SIG-M5 treated with dmso at 0.1 percent for 504 hours (cell line): ENCODE measurements around the gene SORL1-AS1.
A peak's percentile ranks its signal among the peaks of the same experiment; 100 is the strongest.
"Not testable (repeated sequence)": the region's sequence is repeated elsewhere in the genome, so short reads cannot be mapped to it uniquely, and the experiment has no call there.

ENCODE experiments used
- DNase-seq: peaks from one replicate; lab custom pipeline; 2025; ENCODE audit not compliant: unreplicated experiment; lab: John Stamatoyannopoulos, UW

Gene SORL1-AS1

DNA sequence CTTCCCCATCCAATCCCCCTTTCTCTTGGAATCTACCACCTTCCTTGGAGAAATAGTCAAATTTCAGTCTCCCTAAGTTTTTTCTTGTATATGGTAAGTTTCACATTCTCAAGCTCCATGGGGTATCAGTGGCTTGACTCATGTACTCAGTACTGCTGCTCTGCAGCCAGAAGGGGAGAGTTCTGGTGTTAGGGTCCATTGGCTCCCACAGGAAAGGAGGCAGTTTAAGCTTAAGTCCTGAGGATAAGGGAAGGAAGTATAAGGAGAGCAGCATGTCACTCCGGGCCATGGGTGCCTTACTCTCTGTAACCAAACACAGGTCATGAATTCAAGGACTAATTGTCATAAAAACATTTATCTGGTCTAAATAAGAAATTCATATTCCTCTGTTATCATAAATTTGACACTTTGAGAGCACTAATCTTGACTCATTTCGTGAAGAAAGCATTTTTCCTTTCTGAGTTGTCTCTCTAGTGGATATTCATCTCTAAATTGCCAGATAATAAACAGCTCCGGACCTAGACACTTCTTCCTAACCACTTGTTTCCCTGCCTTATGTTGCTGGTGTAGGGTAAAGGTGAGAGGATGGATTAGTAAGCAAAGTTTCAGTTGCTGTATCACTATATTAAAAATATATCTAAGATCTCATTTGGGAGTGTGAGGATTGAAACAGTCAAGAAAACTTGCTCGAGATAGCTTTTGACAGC, 20.8 kb downstream of the SORL1-AS1 start:
- DNase-seq = no peak

DNA sequence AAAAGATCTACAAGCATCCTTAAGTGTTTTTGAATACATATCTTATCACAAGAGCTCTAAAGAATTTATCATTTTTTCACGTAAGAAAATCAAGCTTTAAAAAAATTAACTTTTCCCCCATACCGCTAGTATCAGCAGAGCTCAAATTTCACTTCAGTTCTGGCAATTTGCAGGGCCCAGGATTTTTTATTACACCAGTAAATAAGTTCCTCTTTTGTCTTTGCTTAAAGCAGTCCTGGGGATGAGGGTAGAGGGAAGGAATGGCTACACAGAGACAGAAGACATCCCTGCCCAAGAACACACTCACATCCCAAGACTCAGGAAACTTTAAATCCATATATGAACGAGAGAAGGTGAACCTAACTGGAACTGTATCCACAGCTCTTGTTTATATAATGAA, 23.2 kb downstream of the SORL1-AS1 start:
- peak; percentile 44 for DNase-seq

- DNase-seq = no peak
Measured at GRCh38 chr11:121427400-121427744, 25.4 kb downstream of the SORL1-AS1 start.

- no peak for DNase-seq
Measured at GRCh38 chr11:121426476-121427399, 26.0 kb downstream of the SORL1-AS1 start.

- DNase-seq = no peak
Measured at GRCh38 chr11:121425828-121426227, 26.9 kb downstream of the SORL1-AS1 start.

DNA sequence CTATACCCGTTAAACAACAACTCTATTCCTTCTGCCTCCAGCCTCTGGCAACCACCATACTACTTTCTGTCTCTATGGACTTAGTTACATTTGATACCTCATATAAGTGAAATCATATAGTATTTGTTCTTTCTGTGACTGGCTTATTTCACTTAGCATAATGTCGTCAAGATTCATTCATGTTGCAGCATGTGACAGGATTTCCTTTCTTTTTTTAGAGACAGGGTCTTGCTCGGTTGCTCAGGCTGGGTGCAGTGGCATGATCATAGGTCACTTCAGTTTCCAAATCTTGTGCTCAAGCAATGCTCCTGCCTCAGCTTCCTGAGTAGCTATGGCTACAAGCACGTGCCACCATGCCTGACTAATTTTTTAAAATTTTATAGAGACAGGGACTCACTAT, 30.1 kb downstream of the SORL1-AS1 start:
- DNase-seq = no peak

DNA sequence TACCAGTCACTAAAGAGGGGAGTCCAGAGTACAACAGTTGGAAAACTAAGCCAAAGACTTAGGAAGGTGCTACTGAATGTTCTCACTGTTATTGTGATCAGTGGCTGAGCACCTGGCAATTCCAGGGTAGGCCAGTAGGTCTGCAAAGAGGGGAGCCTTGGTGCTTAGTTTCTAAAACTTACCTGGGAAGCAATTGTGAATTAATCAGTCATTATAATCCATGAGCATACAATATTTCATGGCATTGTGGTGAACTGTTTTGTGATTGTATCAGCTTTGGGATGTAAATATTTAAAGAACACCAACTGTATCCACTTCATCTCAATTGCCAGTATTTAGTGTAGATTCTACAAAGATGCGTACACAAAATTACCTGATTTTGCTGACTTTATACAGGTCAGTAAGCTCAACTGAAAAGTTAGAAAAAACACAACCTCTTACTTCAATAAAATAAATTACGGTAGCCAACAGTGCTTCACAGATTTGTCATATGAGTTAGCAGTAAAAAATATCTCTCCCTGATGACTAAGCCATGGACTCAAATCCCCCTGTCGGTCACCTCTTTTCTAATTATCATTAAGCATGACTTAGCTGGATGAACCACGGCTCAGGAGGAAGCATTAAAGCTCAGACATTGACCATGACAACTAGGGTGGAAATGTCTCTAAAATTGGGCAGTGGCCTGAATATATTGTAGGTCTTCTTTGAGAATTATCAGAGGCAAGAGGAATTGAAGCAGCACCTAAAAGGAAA, 31.4 kb downstream of the SORL1-AS1 start:
- no peak for DNase-seq

GRCh38 chr11:121420398-121420797, 32.4 kb downstream of the SORL1-AS1 start:
- no peak for DNase-seq

DNA sequence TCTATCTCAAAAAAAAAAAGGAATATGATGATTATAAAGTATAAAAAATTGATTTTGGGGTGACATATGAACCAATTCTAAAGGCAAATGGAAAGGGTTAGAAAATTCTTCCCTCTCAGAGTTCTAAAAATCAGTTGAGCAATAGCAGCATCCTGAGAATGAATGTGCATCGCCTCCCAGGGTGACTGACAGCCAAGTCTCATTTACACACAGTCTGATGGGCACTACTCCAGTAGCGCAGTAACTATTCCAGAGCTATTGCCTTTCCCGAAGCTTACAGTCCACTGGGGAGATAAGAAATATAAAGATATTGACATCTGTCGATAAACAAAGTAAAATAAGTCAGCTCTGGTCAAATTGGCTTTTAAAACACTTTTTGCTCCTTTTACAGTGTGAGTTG, 32.9 kb downstream of the SORL1-AS1 start:
- no peak for DNase-seq

DNA sequence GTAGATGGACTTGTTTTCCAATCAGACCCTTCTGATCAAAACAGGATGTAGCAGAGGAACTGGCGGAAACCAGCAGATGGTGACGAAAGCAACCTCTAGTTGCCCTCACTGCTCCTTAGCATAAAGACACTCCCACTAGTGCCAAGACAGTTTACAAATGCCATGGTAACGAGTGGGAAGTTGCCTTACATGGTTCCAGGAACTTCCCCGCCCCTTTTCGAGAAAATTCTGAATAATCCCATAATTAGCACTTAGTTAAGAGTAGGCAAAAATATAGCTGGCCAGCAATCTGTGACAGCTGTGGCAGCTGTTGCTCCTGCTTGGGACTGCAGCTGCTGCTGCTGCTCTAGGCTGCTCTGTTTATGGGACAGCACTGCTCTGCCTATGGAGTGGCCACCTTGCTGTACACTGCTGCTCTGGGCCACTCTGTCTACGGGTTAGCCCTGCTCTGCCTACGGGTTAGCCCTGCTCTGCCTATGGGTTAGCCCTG, 34.1 kb downstream of the SORL1-AS1 start:
- peak; percentile 82 for DNase-seq

GRCh38 chr11:121417607-121418006, 35.2 kb downstream of the SORL1-AS1 start:
- peak; percentile 71 for DNase-seq

DNA sequence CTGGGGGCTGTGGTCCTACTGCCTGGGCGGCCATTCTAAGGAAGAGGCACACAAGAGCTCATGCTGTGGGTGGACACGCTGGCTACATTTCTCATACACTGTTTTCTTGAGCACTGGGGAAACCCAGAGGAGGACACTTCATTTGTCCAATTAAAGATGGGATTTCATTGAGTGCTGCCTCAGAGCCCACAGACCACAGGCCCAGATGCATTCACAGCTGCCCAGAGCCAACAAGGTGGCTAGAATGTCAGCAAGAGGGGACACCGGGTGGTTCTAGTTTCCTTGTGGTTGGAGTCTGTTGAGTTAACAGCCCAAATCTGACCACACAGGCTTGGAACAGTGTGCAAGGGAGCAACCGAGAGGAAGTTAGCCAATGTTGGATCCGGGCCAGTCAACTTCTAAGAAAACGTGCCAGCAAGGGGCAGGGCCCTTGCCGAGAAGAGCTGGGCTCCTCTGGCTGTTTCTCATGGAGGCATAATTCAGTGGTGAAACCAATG, 35.7 kb downstream of the SORL1-AS1 start:
- peak; percentile 98 for DNase-seq

DNA sequence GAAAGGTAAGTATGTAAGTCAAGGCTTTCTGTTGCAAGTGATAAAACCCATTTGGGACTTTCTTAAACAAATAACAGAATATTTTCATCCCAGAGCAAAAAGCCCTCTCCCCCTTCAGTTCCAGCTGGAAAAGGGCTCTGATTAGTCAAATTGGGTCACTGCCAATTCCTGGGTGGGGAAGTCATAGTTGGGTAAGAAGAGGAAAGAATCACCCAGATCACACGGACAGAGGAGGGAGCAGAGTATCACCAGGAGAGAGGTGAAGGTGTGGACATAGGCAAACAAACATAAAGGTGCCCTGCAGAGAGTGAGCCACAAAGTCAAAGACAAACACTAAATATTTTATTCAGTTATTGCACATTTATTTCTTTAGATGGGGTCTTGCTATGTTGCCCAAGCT, 36.9 kb downstream of the SORL1-AS1 start:
- no peak for DNase-seq

DNA sequence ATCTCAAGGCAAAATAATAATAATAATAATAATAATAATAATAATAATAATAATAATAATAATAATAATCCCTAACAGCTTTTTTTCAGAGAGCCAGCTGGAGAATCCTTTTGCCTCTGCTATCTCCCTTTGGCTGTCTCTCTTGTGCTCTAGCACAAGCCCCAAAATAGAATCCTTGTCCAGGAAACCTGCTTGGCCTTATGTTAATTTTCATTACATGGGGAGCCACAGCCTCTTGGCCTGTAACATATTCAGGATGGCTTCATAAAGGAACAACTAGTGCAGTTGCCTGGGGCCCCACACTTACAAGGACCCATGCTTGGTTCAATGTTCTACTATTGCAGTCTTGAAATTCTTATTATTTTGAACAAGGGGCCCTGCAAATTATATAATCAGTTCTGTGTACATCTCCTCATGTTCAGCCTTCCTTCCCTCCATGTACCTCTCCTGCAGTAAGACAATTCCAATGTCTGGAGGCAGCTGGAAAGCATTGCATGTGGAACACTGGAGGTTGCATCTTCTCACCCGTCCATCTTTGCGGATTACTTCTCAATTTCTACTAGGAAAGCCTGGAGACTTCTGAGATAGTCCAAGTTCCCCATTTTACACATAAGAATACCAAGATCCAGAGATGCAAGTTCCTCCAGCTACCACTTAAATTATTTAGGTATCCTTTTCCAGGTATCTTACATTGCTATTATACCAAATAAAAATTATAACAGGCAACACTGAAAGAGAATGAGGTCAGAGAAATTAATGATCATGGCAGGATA, 38.4 kb downstream of the SORL1-AS1 start:
- peak; percentile 29 for DNase-seq

- DNase-seq = no peak
Measured at GRCh38 chr11:121412711-121413415, 39.9 kb downstream of the SORL1-AS1 start.

DNA sequence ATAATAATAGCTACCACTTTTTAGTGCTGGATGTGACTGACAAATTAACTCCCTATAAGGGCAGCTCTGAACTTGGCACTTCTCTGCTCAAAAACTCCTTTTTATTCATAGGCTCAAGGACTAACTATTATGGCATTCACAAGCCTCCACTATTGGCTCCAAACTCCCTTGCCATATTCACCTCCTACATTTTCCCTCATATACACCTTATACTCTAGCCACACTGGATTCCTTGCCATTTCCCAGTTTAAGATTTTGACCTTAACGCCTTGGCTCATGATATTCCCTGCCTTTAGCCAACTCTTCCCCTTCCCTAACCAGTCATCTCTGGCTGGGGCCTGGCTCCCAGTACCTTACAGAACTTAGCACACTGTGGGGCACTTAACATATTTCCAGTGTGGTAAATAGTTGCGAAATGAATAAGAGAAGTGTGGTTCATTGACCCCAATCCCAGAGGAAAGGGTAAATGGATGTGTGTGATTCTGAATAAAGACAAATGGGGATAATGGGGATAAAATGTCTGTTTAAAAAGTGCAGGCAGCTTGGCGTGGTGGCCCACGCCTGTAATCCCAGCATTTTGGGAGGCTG, 40.7 kb downstream of the SORL1-AS1 start:
- DNase-seq = no peak

DNA sequence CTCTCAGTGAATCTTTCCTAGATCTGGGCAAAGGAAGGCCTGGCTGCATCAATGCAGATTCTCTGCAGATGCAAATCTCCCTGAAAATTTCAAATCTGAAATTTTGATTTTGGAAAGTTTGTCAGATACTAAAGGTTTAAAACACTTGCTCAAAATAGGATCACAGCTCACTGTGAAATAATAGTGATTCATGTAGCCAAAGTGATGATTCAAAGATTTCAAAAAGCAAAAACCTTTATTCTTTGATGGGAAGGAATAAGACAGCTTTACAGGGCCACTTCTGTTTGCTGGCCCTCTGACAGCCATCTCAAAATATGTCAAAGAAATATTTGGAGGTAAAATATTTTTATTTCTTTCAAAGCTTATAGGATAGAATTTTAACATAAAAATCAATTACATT, 41.4 kb downstream of the SORL1-AS1 start:
- DNase-seq = not testable (repeated sequence)

- not testable (repeated sequence) for DNase-seq
Measured at GRCh38 chr11:121410041-121410440, 42.7 kb downstream of the SORL1-AS1 start.

DNA sequence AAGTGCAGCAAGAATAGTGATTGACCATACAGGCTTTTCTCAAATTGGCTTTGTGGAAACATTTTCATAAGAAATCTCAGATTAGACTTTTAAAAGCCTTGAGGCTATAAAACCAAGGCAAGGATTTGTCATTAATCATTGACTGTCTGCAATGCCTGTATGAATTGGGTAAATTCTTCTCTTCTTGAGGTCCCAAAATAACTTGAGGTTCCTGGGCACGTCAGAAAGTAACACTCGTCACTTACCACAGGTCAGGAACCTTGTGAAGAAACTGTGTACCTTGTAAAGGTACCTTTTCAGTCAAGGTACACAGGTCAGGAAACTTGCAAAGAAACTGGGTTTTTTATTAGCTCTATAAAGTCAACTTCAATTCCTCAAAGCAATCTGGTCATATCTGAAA, 43.9 kb downstream of the SORL1-AS1 start:
- no peak for DNase-seq
